ENCODE measurements around the gene FGF12.

GRCh38 chr3:192710366-192710765, 17.0 kb downstream of the FGF12 start:
- no peak for TF ChIP-seq POLR2A (IDR thresholded peaks at IDR 0.05)
- TF ChIP-seq POLR2AphosphoS5 (IDR thresholded peaks at IDR 0.05): no peak
- TF ChIP-seq CTCF (IDR thresholded peaks at IDR 0.05): no peak

Data from breast epithelium (tissue), 3 donors.